ENCODE data around the gene CRTC1.
"Not testable (repeated sequence)": the region's sequence is repeated elsewhere in the genome, so short reads cannot be mapped to it uniquely, and the experiment has no call there.

CRTC1 gene

GRCh38 chr19:18730885-18731513, 47.5 kb downstream of the CRTC1 start:
- ATAC-seq (no peak), DNase-seq (no peak)

DNA sequence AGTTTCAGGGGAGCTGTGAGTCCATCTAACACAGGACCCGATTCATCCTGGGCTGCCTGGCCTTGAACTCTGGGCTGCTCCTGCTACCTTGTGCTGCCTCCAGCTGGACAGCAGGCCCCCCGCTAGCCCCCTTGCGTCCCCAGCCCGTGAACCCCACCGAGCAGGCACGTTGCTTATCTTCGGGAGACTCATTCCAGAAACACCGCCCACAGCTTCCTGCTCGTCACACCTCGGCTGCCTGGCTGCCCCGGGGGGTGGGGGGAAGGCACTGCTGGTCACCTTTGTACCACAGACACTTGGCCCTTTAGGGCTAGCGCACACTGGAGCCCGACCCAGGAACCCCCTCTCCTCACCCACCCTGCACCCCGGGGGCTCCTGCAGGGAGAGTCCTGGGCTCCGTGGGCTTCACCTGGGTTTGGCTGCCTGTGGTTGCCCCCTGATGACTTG, 48.1 kb downstream of the CRTC1 start:
- DNase-seq: no peak
- ATAC-seq: no peak

DNA sequence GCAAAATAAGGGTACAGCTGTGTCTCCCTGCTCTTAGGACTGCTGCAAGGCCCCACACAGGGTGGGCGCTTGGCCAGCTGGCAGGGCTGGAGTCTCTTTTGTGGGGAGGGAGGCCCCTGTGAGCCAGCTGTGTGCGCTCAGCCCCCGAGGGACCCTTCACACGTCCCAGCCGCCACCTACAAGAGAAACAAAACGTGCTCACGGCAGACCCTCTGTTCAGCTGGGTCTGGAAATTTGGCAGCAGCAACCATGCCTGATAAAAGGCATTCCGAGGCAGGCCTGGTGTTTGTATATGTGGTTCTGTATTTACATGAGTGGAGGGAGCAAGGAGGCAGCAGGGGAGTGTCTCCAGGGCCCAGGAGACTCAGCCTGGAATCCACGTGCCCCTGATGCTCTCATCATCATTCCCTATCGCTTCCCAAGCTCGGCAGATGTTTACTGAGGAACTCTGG, 49.7 kb downstream of the CRTC1 start:
- no peak for ATAC-seq
- no peak for DNase-seq

GRCh38 chr19:18733762-18734332, 50.4 kb downstream of the CRTC1 start:
- not testable (repeated sequence) for DNase-seq, ATAC-seq

GRCh38 chr19:18735324-18735723, 51.8 kb downstream of the CRTC1 start:
- DNase-seq (no peak), ATAC-seq (no peak)

GRCh38 chr19:18735752-18736151, 52.3 kb downstream of the CRTC1 start:
- no peak for ATAC-seq
- no peak for DNase-seq

GRCh38 chr19:18736415-18737336, 53.2 kb downstream of the CRTC1 start:
- no peak for ATAC-seq

DNA sequence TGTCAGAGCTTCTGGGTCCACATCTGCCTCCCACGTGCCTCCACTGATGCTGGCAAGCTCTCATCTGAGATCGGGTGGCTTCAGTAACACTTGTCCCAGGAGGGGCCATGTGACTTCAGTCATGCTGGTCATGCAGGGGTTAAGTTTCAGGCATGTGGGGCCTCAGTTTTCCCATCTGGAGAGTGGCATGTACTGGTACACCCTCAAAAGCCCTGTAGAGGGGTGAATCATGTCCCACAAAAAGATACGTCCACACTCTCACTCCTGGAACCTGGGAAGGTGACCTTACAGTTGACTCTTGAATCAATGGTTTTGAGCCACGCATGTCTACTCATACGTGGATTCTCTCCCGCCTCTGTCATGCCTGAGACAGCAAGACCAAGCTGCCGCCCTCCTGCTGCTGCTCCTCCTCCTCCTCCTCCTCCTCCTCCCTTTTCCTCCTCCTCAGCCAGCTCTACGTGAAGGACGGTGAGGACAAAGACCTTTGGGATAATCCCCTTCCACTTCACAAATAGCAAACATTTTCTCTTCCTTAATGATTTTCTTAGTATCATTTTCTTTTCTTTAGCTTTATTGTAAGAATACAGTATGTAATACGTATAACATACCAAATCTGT, 54.0 kb downstream of the CRTC1 start:
- ATAC-seq (no peak), DNase-seq (no peak)

More at GRCh38 chr19:18736415-18737336, 53.2 kb downstream of the CRTC1 start:
- DNase-seq: no peak

DNA sequence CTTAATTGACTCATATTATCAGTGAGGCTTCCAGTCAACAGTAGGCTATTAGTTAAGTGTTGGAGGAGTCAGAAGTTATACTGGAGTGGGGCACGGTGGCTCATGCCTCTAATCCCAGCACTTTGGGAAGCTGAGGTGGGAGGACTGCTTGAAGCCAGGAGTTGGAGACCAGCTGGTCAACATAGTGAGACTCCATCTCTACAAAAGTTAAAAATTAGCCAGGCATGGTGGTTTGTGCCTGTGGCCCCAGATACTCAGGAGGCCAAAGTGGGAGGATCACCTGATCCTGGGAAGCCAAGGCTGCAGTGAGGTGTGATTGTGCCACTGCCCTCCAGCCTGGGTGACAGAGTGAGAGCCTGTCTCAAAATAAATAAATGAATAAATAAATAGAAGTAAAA, 54.5 kb downstream of the CRTC1 start:
- ATAC-seq (no peak), DNase-seq (no peak)

- ATAC-seq: no peak
- DNase-seq: no peak
Measured at GRCh38 chr19:18738961-18739690, 55.6 kb downstream of the CRTC1 start.

GRCh38 chr19:18741124-18742121, 57.9 kb downstream of the CRTC1 start:
- ATAC-seq: no peak
- DNase-seq: no peak

DNA sequence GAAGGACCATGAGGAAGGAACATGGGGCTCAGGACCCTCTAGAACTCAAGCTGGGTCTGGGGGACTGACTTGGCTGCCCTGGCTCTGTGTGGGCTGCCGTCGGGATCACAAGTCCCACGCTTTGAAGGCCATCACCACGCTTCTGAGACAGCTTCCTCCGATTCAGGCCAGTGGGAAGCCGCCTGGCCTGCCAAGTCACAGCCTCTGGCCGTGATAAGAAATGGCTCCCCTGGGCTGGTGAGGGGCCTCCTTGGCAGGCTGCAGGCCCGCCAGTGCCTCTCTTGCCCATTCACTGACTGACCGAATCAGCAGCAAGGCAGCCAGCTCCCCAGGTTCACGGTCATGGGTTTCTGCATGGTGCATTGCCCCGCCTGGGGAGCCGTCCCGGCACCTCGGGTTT, 58.8 kb downstream of the CRTC1 start:
- ATAC-seq (no peak), DNase-seq (no peak)

GRCh38 chr19:18742838-18743783, 59.6 kb downstream of the CRTC1 start:
- DNase-seq (no peak), ATAC-seq (no peak)

DNA sequence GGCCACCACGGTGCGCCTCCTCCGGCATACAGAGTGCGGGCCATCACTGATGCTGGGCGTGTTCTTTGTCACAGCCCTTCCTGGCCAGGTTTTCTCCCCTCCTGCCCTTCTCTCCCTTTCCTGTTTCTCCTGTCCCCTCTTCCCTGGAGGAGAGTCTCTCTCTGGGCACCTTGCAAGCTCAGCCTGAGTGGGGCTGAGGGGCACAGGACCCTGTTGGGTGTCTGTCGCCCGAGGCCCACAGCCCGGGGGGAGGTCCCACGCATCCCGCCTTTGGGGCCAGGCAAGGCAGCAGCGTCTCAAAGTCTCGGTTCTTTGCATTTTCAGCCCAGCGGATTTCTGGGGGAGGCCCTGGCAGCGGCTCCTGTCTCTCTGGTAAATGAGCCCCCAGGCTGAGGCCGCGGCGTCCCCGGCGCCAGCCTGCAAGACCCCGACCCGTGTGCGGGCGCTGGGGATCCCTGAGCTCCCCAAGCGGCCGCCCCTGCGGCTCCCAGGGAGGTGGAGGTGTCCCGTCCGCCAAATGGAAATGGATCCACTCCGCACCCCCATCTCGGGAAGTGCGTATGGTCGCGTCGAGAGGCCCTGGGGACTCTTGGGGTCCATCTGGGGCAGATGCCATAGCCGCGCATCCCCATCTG, 60.4 kb downstream of the CRTC1 start:
- DNase-seq: no peak
- no peak for ATAC-seq

DNA sequence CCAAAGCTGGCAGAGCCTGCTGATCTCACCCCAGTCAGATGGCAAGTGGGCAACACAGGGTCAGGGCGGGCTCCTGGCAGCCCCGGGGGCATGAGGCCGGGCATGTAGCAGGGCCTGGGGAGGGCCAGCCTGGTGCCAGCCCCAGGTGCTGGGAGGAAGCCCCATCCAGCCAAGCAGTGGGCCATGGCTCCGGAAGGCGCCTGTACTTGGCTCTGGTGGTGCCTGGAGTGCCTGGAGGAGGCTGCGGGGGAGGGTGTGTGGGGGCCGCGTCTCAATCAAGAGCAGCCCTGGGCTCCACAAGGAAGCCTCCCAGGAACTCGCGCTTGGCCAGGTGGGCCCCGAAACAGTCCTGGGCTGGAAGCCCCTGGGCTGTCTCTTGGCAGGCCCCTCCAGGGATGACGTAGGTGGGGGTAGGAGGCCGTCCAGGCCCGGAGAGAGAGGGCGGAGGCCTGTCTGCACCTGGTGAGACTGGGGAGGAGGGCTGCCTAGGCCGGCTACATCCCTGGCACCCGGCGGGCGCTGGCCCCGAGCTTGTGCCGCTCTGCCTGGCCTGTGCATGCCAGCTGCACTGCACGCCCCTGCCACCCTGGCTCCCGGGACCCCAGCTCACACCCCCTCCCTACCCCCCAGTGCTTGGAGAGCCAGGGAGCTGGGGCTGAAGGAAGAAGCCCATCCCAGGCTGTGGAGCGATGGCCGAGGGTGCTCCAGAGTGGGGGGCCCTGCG, 61.7 kb downstream of the CRTC1 start:
- ATAC-seq (no peak), DNase-seq (no peak)

DNA sequence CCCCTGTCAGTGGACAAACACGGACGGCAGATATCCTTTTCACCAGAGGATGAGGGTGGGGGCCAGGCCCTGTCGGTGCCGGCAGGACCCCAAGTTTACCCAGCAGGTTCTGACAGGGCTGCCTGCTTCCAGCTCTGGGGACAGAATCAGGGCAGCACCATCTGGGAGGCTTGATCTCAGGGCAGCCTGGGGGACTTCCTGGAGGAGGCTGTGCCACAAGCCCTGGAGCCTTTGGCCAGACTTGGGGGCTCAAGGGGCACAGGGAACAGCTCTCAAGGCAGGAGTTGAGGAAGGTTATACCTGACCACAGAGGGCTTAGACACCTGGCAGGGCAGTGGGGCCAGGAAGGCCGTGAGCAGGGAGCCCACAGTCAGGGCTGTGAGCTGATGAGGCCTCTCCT, 62.5 kb downstream of the CRTC1 start:
- ATAC-seq (no peak), DNase-seq (no peak)

- ATAC-seq (no peak), DNase-seq (no peak)
Measured at GRCh38 chr19:18746401-18747325, 63.2 kb downstream of the CRTC1 start.
